SHP77 treated with DMSO at 0.1 percent for 48 hours (cell line): ENCODE measurements around the gene IL10RB.
"Not testable (repeated sequence)": the region's sequence is repeated elsewhere in the genome, so short reads cannot be mapped to it uniquely, and the experiment has no call there.

Source experiments
- DNase-seq: peaks from one replicate; lab custom pipeline; 2025; lab: John Stamatoyannopoulos, UW

Gene IL10RB

DNA sequence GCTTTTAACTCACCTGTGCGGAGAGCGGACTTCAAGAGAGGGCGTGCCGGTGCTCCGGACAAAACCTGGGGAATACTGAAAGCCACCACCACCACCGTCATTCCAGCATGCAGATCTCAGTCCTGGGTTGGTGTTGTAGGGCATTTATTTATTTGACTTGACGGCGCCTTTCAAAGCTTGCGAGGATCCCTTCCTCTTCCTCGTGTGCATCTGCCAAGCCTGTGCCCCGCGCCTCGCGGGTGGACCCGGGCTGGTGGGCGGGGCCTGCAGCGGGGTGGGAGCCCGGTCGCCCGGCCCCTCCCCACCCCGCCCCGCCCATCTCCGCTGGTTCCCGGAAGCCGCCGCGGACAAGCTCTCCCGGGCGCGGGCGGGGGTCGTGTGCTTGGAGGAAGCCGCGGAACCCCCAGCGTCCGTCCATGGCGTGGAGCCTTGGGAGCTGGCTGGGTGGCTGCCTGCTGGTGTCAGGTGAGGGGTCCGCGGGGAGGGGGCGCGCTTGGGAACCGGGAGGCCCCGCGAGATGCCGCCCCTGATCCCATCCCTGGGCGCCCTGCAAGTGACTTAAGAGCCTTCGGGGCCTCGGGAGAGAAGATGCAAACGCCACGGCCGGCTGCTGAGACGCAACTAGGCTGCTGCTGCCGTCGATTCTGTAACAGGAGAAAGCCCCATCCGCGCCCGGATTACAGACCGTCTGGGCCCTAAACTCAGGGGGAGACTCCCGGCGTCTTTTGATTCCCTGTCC lies at the start of gene IL10RB:
TSS of gene IL10RB (plus strand) at position 318 of the 739 bp plus-strand sequence. CDS start at position 417, 99 bp downstream.
- DNase-seq = peak; percentile 54

DNA sequence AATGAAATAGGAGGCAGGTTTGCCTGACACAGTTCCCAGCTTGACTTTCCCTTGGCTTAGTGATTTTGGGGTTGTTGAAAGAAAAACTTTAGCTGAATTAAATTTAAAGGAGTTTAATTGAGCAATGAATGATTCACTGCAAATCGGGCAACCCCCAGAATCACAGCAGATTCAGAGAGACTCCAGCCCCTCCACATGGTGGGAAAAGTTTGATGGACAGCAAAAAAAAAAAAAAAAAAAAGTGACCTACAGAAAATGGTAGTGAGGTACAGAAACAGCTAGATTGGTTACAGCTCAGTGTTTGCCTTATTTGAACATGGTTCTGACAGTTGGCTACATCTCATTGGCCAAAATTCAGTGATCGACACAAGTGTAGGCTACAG lies 49.0 kb upstream of the IL10RB start:
- DNase-seq = no peak

DNA sequence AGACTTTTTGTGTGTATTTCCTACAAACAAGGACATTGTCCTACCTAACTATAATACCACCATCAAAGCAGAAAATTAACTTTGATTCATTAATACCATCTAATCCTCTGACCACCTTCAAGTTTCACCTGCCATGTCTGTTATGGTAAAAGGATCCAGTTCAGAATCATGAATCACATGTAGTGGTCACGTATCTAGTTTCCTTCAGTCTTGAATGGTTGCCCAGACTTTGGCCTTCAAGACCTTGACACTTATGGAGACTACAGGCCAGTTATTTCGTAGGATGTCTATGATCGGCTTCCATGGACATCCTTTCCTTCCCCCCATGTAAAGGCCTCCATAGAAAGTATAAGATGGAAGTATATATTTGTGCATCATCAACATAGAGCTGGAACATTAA lies 46.9 kb upstream of the IL10RB start:
- no peak for DNase-seq

DNA sequence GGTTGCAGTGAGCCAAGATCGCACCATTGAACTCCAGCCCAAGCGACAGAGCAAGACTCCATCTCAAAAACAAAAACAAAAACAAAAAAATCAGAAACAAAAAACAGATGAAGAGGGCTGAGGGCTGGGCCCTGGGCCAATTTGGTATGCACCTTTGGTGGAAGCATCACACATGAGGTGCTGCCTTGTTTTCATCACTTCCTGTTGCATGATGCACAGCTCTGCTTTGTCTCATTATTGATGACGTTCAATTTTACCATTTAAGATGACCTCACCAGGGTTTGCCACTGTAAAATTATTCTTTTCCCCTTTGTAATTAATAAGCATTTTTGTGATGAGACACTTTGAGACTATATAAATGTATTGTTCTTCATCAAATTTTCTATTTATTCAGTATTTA lies 46.2 kb upstream of the IL10RB start:
- DNase-seq = no peak

DNA sequence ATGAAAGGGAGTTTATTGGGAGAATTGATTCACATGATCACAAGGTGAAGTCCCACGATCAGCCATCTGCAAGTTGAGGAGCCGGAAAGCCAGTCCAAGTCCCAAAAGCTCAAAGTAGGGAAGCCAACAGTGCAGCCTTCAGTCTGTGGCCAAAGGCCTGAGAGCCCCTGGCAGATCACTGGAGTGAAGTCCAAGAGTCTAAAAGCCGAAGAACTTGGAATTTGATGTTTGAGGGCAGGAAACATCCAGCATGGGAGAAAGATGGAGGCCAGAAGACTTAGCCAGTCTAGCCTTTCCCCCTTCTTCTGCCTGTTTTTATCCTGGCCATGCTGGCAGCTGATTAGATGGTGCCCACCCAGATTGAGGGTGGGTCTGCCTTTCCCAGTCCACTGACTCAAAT lies 40.8 kb upstream of the IL10RB start:
- DNase-seq = not testable (repeated sequence)

DNA sequence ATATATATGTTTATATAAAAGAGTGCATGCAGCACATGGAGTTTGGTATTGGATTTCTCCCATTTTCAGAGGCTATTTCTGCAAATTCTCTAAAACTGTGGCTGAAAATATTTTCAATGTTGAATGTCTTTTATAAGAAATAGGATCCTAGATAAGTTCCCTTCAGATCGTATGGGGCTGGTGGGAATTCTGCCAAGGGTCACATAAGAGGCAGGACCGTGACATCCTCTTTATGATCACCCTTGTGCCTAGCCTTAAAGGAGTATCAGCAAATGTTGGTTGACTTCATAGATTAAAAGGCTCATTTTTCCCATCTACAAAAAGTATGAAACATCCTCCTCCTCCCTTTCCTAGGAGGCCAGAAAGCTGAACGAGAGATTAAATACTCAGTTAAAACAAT lies 37.7 kb upstream of the IL10RB start:
- no peak for DNase-seq

DNA sequence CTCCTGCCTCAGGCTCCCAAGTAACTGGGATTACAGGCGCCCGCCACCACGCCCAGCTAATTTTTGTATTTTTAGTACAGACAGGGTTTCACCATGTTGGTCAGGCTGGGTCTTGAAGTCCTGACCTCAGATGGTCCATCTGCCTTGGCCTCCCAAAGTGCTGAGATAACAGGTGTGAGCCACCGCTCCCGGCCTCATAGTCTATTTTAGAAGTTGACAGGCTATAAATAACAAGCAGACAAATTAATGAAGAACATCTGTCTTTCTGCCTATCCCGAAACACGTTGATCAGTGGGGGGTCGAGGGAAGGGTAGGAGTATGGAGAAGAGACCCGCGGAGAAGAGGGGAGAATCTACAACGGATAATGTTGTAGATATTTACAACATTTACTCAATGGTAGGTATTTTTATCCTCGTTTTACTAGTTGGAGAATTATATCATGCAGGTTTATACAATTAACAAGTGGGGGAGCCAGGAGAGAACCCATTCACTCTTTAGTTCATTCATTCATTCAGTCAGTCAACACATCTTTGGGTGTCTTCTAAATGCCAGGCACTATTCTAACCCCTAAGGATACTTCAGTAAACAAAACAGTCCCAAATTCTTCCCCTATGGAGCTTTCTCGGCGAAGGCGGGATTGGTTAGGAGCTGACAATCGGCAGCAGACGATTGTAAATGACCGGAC lies 36.9 kb upstream of the IL10RB start:
- no peak for DNase-seq

DNA sequence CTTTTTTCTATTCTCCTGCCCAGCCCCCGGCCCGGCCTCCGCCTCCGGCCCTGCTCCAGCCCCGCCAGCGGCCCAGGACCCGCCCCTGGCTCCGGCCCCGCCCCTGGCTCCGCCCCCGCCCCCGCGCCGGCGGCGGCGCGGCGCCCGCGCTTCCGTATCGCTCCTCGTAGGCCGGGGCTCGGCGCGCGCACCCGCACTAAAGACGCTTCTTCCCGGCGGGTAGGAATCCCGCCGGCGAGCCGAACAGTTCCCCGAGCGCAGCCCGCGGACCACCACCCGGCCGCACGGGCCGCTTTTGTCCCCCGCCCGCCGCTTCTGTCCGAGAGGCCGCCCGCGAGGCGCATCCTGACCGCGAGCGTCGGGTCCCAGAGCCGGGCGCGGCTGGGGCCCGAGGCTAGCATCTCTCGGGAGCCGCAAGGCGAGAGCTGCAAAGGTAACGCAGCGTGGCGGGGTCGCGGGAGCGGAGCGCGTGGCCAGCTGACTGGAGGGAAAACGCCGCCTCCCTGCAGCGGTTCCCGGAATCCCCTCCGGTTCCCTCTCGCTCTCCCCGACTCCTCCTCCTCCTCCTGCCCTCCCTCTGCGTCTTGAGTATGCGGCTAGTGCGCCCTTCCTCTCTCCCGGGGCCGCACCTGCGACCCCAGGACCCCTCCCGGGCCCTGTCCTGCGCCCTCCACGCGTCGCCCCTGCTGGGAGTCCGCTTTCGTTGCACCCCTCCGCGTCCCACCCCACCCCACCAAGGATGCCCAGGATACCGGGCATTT lies 36.2 kb upstream of the IL10RB start, which contains the start of gene IFNAR2:
TSS of gene IFNAR2 (plus strand) at position 155 of the 761 bp plus-strand sequence. CDS start 11,985 bp downstream, outside the sequence.
- peak; percentile 17 for DNase-seq

DNA sequence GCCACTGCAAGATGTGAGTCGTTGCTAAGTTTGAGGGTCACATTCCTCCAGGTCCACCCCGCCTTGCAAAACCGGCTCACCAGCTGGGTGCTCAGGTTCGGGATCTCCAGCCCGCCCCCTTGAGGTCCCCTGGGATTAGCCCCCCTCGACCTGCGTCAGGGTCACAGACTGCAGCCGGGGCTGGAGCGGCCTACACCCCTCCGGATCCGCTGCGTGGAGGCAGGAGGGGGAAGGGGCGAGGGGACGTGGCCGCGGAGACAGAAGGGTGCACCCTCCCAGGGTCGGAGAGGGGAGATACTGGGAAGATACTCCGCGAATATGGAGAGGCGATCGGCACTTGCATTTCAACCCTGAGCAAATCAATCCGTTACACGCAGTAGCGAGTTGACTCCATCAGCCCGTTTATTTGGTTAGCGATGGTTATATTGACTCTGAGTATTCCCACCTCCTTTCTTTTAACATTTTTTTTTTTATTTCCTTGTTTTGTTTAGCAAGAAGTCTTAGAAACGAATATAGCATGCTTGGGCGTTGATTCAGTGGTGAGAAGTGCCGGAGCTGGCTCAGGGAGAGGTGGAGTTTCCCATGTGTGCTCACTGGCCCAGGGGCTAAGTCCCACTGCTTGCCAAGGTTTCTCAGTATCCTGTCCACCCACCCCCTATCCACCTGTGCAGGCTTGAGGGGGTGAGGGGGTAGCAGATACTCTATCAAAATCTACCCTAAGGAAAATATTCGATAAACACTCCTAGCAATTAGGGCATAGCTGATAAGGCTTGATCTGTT lies 35.4 kb upstream of the IL10RB start:
- no peak for DNase-seq

DNA sequence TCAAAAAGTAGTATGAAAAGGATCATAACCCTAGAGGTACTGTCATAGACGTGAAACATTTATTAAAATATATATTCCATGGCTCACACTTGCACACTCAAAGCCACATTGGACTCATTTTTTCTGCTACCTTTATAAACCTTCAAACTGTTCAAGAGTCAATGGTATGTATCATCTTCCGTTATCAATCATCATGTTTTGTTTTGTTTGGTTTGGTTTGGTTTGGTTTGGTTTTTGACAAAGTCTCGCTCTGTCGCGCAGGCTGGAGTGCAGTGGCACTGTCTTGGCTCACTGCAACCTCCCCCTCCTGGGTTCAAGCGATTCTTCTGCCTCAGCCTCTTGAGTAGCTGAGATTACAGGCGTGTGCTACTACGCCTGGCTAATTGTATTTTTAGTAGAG lies 34.6 kb upstream of the IL10RB start:
- DNase-seq = no peak

DNA sequence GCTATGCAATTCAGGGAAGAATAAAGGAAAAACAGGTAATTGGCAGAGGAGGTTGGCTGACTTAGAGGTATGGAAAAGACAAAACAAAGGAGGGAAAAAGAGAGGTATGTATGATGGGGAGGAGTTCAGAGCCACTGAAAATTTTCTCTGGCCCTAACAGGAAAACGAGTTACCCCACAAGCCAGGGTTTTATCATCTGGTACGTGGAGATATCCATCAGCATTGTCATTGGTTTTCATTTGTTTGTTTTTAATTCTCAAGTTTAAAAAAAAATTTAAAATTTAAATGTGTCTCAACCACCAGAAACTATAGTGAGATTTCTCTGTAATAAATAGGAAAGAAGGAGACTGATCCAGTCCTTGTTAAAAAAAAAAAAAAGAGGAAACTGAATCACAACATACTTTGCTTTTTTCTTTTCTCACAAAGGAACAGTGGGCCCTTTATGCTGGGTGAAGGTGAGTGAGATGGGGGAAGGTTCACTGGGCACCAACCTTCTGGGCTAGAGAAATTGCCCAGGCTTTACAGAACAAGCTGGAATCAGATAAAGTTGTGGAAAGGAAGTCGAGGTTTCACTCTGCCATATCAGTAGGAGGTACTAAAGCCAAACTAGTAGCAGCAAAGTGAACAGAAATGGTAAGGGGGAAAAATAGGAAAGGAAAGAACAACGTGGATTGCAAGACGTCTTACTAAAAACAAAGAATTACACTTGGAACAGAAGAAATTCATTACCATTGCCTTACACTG lies 33.7 kb upstream of the IL10RB start:
- DNase-seq = no peak

DNA sequence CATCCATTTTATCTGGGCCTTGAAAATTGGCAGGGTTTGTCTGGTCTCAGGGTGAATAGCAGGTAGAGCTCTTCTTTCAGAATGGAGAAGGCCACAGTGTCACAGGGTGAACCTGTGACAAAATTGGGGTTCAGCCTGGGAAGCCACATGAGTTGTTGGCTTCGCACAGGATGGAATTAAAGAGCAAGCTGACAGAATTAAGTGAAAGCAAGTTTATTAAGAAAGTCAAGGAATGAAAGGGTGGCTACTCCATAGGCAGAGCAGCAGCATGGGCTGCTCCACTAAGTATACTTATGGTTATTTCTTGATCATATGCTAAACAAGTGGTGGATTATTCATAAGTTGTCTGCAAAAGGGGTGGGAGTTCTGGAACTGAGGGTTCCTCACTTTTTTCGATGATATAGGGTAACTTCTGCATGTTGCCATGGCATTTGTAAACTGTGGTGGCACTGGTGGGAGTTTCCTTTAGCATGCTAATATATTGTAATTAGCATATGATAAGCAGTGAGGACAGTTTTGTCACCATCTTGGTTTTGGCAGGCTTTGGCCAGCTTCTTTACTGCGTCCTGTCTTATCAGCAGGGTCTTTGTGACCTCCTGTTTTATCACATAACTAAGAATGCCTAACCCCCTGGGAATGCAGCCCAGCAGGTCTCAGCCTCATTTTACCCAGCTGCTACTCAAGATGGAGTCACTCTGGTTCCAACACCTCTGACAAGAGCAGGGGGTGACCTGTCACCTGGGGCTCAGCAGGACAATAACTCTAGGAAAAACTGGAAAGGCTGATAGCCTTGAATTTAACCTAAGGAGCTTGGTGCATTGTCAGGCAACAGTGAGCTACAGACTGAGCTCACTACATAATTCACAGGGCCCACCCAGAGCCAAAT lies 31.3 kb upstream of the IL10RB start:
- no peak for DNase-seq

DNA sequence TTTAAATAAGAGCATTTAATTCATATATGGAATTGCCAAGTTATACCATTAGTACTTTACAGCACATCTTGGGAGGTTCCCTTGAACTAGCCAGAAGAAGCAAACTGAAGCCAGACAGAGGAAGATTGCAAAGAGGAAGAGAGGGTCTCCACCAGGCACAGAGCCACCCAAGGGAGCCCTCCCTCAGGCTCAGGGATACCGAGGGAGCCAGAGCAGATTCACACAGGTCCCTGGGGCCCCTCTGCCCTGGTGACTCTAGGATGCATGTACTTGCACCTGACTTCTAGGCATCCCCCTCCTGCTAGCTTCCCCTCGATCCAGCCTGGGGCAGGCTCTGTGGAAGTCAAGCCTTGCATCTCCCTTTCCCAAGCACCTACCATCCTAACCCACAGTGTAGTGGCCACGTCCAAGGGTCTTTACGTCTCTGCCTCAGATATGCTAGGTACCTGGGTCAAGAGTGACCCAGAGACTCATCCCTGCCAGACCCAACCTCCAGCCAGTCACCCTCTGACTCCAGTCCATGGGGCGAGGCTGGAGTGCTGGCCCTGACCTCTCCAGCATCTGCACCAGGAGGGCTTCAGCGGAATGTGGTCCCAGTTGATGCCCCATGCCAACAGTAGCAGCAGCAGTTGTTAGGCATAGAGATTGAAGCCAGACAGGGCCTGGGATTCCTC lies 30.0 kb upstream of the IL10RB start:
- DNase-seq = no peak

DNA sequence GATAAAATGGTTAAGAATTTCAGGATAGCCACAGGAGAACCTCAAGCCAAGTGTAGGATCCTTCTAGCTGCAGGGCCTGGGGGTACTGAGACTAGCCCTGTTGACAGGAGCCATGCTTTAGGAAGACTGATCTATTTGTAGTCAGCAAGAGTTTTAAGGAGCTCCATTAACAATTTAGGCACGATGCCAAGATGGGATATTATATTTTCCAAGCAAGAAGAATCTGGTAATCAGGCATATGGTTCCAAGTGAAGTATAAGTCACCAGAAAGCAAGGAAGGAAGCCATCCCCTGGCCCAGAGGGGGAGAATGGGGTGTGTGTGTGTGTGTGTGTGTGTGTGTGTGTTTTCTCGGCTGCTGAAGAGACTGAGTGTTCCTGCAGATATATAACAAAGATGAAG lies 29.4 kb upstream of the IL10RB start:
- no peak for DNase-seq

DNA sequence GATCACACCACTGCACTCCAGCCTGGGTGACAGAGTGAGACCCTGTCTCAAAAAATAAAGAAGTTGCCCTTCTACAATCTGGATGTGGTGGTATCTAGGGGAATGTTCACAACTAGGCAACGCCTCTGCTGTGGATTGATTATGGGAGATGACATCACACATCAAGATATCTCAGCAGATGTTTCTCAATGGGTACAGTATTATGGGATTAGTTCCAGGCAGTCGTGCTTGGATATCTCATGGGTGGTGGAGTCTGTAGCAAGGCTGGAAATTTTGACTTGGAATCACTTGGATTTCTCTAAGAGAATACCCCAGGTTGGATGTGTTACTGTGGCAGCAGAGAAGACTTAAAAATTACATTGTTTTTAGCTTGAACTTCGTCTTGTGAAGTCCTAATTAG lies 28.7 kb upstream of the IL10RB start:
- no peak for DNase-seq

DNA sequence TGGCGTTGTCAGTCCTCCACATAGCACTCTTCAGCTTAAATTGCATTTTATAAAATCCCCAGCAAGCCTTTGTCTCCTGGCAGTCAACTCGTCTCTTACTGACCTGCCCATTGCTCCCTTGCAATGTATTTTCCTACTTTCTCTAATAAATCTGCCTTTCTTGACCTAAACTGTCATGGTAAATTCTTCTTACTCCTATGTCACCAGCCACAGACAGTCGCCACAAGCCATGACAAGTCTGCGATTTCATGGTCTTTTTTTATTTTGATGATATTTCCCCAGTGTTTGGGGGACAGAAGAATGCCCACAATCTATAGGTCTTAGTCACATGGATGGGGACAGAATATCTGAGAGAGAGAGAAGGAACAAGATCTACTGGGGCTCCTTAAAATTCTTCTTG lies 28.0 kb upstream of the IL10RB start:
- DNase-seq = no peak

DNA sequence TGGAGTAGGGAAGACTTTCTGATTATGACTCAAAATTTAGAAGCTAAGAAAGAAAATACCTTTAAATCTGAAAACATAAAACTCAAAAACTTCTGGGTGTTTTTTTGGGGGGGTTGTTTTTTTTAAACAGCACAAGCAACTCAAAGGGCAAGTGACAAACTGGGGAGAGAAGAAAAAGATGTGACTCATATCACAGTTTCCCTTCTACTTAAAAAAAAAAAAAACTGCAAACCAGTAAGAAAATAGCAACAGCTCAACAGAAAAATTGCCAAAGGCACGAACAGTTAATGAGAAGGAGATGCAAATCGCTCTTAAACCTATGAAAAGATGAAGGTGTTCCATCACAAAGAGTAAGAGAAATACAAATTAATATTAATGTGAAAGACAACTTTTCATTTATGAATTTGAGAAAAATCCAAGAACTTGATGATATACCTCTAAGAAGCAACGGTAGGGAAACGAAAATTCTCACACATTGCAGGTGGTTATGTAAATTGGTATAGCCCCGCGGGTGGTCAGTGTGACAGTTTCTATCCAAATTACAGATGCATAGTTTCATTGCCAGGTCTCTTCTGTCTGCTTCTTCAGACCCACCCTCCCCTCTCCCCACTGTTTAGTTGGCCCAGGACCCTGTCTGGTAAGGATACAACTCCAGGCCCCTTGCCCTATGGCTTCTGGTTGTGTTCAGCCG lies 27.5 kb upstream of the IL10RB start:
- no peak for DNase-seq

DNA sequence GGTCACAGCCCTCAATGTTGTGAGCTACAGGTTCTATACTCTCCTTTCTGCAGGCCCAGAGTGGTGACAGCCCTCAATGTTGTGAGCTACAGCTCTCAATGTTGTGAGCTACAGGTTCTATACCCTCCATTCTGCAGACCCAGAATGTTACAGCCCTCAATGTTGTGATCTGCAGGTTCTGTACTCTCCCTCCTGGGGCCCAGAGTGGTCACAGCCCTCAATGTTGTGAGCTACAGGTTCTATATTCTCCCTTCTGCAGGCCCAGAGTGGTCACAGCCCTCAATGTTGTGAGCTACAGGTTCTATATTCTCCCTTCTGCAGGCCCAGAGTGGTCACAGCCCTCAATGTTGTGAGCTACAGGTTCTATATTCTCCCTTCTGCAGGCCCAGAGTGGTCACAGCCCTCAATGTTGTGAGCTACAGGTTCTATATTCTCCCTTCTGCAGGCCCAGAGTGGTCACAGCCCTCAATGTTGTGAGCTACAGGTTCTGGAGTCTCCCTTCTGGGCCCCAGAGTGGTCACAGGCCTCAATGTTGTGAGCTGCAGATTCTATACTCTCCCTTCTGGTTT lies 26.5 kb upstream of the IL10RB start:
- DNase-seq = not testable (repeated sequence)

DNA sequence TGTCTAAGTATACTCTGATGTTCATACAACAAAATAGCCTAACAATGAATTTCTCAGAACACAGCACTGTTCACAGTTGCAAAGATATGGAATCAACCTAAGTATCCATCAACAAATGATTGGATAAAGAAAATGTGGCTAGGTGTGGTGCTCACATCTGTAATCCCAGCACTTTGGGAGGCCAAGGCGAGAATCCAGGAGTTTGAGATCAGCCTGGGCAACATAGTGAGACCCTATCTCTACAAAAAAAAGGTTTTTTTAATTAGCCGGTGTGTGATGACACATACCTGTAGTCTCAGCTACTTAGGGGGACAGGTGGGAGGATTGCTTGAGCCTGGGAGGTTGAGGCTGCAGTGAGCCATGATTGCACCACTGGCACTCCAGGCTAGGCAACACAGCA lies 25.8 kb upstream of the IL10RB start:
- DNase-seq = no peak
